Measurements from ENCODE around the gene MALL.

Gene MALL

DNA sequence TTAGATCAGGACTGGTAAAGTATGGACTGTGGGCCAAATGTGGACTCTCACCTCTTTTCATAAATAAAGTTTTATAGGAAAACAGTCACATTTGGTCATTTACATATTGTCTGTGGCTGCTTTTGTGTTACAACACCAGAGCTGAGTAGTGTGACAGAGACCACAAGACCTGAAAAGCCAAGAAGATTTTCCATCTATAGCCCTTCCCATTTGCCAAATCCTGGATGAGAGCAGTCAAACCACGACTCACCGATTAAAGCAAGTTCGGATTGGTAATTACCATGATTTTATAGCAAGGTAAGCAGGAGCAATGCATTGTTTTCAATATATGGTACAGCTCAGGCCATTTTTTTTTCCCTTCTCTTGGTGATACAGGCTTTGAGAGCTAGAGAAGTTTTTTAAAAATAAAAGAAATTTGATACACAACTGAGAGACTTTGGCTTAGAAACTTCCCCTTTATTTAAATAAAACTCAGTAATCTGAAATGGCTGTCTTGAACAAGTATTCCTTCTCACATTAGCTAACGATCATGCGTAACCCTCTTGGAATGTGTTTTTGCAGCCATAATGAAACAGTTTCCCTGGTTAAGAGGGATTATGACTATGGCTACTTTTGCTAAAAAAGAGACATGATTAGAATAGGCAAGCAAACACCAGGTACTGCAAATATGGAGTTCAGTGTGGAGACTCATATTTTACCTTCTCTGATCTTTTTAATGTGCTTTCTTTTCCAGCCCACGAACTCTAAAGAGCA, 9.5 kb upstream of the MALL start:
- Histone ChIP-seq H3K27ac (ENCODE audit: low read depth, low read length) (no peak overlapping the region), H3K4me3 (ENCODE audit: low read depth, low read length) (no peak overlapping the region), H3K14ac (ENCODE audit: low read length) (no peak overlapping the region), H4K91ac (ENCODE audit: low read depth, low read length) (no peak overlapping the region), H2BK5ac (ENCODE audit: low read depth, low read length, poor library complexity) (no peak overlapping the region), H2AFZ (ENCODE audit: insufficient read depth, low read length, poor library complexity) (no peak overlapping the region), H4K12ac (ENCODE audit: low read depth, low read length) (no peak overlapping the region), H2BK120ac (ENCODE audit: insufficient read depth, low read length, poor library complexity) (no peak overlapping the region), H3K36me3 (ENCODE audit: control insufficient read depth in 1 of 2, insufficient read depth in 2 of 2, low read length in 2 of 2) (no peaks in the 10 kb centered on the region), H3K18ac (ENCODE audit: low read length) (no peak overlapping the region), H2BK12ac (ENCODE audit: low read length) (no peak overlapping the region), H3K79me2 (ENCODE audit: control insufficient read depth, insufficient read depth, low read length, poor library complexity) (no peaks in the 10 kb centered on the region), H2AK5ac (ENCODE audit: low read length) (no peak overlapping the region), H3K4ac (ENCODE audit: low read depth, low read length) (no peak overlapping the region), H3K4me1 (ENCODE audit: control insufficient read depth in 1 of 2, insufficient read depth in 2 of 2, low read length in 2 of 2) (peaks cover 2% of the 10 kb centered on the region in 2 experiments), H3K4me2 (ENCODE audit: low read length) (no peak overlapping the region), H3K9me3 (ENCODE audit: insufficient read depth, low read depth, low read length) (no peaks in the 10 kb centered on the region), H3K27me3 (ENCODE audit: insufficient read depth, low read length) (no peaks in the 10 kb centered on the region), H3K79me1 (ENCODE audit: low read length) (no peaks in the 10 kb centered on the region), H3K23ac (ENCODE audit: low read length) (no peak overlapping the region), H4K8ac (ENCODE audit: low read depth, low read length) (no peak overlapping the region), H3K9ac (ENCODE audit: low read length) (no peak overlapping the region)
- DNase-seq, result peak in 1 of 2 donors; percentile 50
- WGBS (ENCODE audit: extremely low coverage, insufficient coverage, insufficient read length), result no CpG with 5 or more reads among the region's 6 CpGs

DNA sequence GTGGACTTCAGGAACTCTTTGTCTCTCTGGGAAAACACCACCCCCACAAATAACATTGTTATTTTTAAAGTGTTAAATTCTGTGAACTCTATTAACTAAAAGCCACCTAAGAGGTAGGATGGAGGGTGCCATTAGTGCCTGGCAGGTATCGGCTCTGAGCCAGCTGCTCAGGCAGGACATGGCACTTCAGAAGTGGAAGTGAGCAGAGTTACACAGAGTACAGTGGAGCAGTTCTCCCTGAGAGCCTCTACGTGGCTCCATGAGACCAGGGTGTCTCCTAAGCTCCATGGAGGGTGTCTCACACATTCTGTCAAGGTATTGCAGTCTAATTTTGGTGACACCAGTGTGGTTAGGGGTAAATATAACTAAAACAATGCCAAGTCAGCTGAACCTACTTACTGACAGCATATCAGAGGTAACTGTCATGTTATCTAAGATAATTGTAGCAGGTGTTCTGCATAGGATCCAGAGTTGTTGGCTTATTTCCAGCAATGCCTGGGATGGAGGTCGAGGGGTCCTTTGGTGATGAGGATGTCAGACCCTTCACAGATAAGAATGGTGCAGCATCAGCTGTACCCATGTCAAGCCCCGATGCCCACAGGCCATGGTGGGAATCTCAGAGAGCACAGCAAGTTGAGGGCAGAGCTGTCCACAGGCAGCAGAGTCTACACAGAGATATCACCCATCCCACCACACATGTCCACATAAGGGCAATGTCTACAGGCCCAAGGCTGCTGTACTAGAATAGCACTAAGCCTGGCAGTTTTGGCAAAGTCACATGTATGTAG, 8.6 kb upstream of the MALL start:
- Histone ChIP-seq H4K91ac (ENCODE audit: low read depth, low read length) (no peak overlapping the region), H3K4me1 (ENCODE audit: control insufficient read depth in 1 of 2, insufficient read depth in 2 of 2, low read length in 2 of 2) (peaks cover 2% of the 10 kb centered on the region in 2 experiments), H2BK12ac (ENCODE audit: low read length) (no peak overlapping the region), H2BK120ac (ENCODE audit: insufficient read depth, low read length, poor library complexity) (no peak overlapping the region), H3K4me2 (ENCODE audit: low read length) (no peak overlapping the region), H3K18ac (ENCODE audit: low read length) (no peak overlapping the region), H3K9ac (ENCODE audit: low read length) (no peak overlapping the region), H3K23ac (ENCODE audit: low read length) (peak overlapping the region; percentile 9), H2AK5ac (ENCODE audit: low read length) (no peak overlapping the region), H3K4ac (ENCODE audit: low read depth, low read length) (no peak overlapping the region), H4K12ac (ENCODE audit: low read depth, low read length) (no peak overlapping the region), H4K8ac (ENCODE audit: low read depth, low read length) (no peak overlapping the region), H2BK5ac (ENCODE audit: low read depth, low read length, poor library complexity) (no peak overlapping the region), H3K79me2 (ENCODE audit: control insufficient read depth, insufficient read depth, low read length, poor library complexity) (no peaks in the 10 kb centered on the region), H3K9me3 (ENCODE audit: insufficient read depth, low read depth, low read length) (no peaks in the 10 kb centered on the region), H2AFZ (ENCODE audit: insufficient read depth, low read length, poor library complexity) (no peak overlapping the region), H3K27ac (ENCODE audit: low read depth, low read length) (no peak overlapping the region), H3K4me3 (ENCODE audit: low read depth, low read length) (no peak overlapping the region), H3K27me3 (ENCODE audit: insufficient read depth, low read length) (no peaks in the 10 kb centered on the region), H3K36me3 (ENCODE audit: control insufficient read depth in 1 of 2, insufficient read depth in 2 of 2, low read length in 2 of 2) (no peaks in the 10 kb centered on the region), H3K79me1 (ENCODE audit: low read length) (no peaks in the 10 kb centered on the region), H3K14ac (ENCODE audit: low read length) (no peak overlapping the region)
- WGBS (ENCODE audit: extremely low coverage, insufficient coverage, insufficient read length), result no CpG with 5 or more reads among the region's 4 CpGs
- no peak for DNase-seq

DNA sequence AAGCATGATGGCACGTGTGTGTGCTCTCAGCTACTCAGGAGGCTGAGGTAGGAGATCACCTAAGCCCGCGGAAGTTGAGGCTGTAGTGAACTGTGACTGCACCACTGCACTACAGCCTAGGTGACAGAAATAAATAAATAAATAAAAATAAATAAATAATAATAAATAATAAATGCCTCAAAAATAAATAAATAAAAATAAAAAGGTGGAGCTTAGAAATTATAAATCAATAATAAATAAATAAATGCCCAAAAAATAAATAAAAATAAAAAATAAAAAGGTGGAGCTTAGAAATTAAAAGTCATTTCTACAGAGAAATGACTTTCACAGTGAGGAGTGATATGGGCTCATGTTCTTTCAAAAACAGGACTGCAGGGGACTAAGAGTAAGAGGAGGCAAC, 6.0 kb upstream of the MALL start:
- Histone ChIP-seq H3K79me2 (ENCODE audit: control insufficient read depth, insufficient read depth, low read length, poor library complexity) (no peaks in the 10 kb centered on the region), H2AK5ac (ENCODE audit: low read length) (no peak overlapping the region), H4K91ac (ENCODE audit: low read depth, low read length) (no peak overlapping the region), H3K9ac (ENCODE audit: low read length) (no peak overlapping the region), H3K4me3 (ENCODE audit: low read depth, low read length) (no peak overlapping the region), H3K4ac (ENCODE audit: low read depth, low read length) (no peak overlapping the region), H4K8ac (ENCODE audit: low read depth, low read length) (no peak overlapping the region), H3K18ac (ENCODE audit: low read length) (no peak overlapping the region), H2BK5ac (ENCODE audit: low read depth, low read length, poor library complexity) (no peak overlapping the region), H3K14ac (ENCODE audit: low read length) (no peak overlapping the region), H2BK12ac (ENCODE audit: low read length) (no peak overlapping the region), H3K27ac (ENCODE audit: low read depth, low read length) (no peak overlapping the region), H3K79me1 (ENCODE audit: low read length) (no peaks in the 10 kb centered on the region), H3K36me3 (ENCODE audit: control insufficient read depth in 1 of 2, insufficient read depth in 2 of 2, low read length in 2 of 2) (no peaks in the 10 kb centered on the region), H3K9me3 (ENCODE audit: insufficient read depth, low read depth, low read length) (no peaks in the 10 kb centered on the region), H3K4me2 (ENCODE audit: low read length) (no peak overlapping the region), H2AFZ (ENCODE audit: insufficient read depth, low read length, poor library complexity) (no peak overlapping the region), H4K12ac (ENCODE audit: low read depth, low read length) (no peak overlapping the region), H3K27me3 (ENCODE audit: insufficient read depth, low read length) (no peaks in the 10 kb centered on the region), H3K4me1 (ENCODE audit: control insufficient read depth in 1 of 2, insufficient read depth in 2 of 2, low read length in 2 of 2) (peaks cover 0 to 2% of the 10 kb centered on the region in 2 experiments), H3K23ac (ENCODE audit: low read length) (no peak overlapping the region), H2BK120ac (ENCODE audit: insufficient read depth, low read length, poor library complexity) (no peak overlapping the region)
- DNase-seq, result no peak
- WGBS (ENCODE audit: extremely low coverage, insufficient coverage, insufficient read length), result no CpG with 5 or more reads among the region's 3 CpGs

DNA sequence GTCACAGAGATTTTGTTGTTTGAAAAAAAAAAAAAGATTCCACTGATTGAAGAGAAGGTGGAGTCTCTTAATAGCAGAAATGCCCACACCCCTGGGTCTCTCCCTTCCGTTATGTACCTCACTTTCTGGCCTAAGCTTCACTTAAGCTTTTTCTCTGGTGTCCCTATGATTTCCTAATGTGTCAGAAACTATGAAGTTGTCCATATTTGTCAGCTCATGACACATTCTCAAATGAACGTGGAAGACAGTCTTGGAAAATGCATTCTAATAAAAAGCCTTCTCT, 5.4 kb upstream of the MALL start:
- Histone ChIP-seq H3K79me2 (ENCODE audit: control insufficient read depth, insufficient read depth, low read length, poor library complexity) (no peaks in the 10 kb centered on the region), H2BK120ac (ENCODE audit: insufficient read depth, low read length, poor library complexity) (no peak overlapping the region), H3K4me3 (ENCODE audit: low read depth, low read length) (no peak overlapping the region), H3K27ac (ENCODE audit: low read depth, low read length) (no peak overlapping the region), H4K91ac (ENCODE audit: low read depth, low read length) (no peak overlapping the region), H3K4ac (ENCODE audit: low read depth, low read length) (no peak overlapping the region), H3K4me1 (ENCODE audit: control insufficient read depth in 1 of 2, insufficient read depth in 2 of 2, low read length in 2 of 2) (peaks cover 0 to 5% of the 10 kb centered on the region in 2 experiments), H3K9me3 (ENCODE audit: insufficient read depth, low read depth, low read length) (no peaks in the 10 kb centered on the region), H3K18ac (ENCODE audit: low read length) (no peak overlapping the region), H2BK5ac (ENCODE audit: low read depth, low read length, poor library complexity) (no peak overlapping the region), H3K9ac (ENCODE audit: low read length) (no peak overlapping the region), H2AK5ac (ENCODE audit: low read length) (no peak overlapping the region), H2AFZ (ENCODE audit: insufficient read depth, low read length, poor library complexity) (no peak overlapping the region), H3K79me1 (ENCODE audit: low read length) (no peaks in the 10 kb centered on the region), H4K12ac (ENCODE audit: low read depth, low read length) (no peak overlapping the region), H3K4me2 (ENCODE audit: low read length) (no peak overlapping the region), H2BK12ac (ENCODE audit: low read length) (no peak overlapping the region), H3K23ac (ENCODE audit: low read length) (no peak overlapping the region), H4K8ac (ENCODE audit: low read depth, low read length) (no peak overlapping the region), H3K14ac (ENCODE audit: low read length) (no peak overlapping the region), H3K36me3 (ENCODE audit: control insufficient read depth in 1 of 2, insufficient read depth in 2 of 2, low read length in 2 of 2) (no peaks in the 10 kb centered on the region), H3K27me3 (ENCODE audit: insufficient read depth, low read length) (peaks cover under 1% of the 10 kb centered on the region)
- WGBS (ENCODE audit: extremely low coverage, insufficient coverage, insufficient read length), result no CpG with 5 or more reads among the region's 2 CpGs
- DNase-seq, result no peak
